WTC11 (cell line): ENCODE measurements around the gene GRM4. TPM values are rescaled to one million over a fixed set of nuclear protein-coding genes. Genes with fewer than 3 reads are reported as not detected.

ENCODE experiments used
- ATAC-seq: fragments of 200-7000 bp; cut with Tn5 transposase; 2 replicates; pipeline ENCODE4 v1.10.0; 2021; ENCODE audit warnings: mild to moderate bottlenecking, moderate library complexity
- CTCF ChIA-PET: fragments of 300-600 bp; sonication (Branson Sonifier 250); formaldehyde crosslinking; loops from one replicate; lab custom pipeline; 2021; ENCODE audit warnings: antibody characterized with exemption; lab: Charles Lee
- POLR2A ChIA-PET: fragments of 350-600 bp; sonication (Branson Sonifier 250); formaldehyde crosslinking; loops from one replicate; lab custom pipeline; 2021; ENCODE audit warnings: antibody characterized with exemption; lab: Charles Lee
- DNase-seq: peaks from one replicate; pipeline ENCODE4 v3.0.0; 2021; ENCODE audit warnings: low spot score
- H3K27ac Mint-ChIP-seq: 2 replicates; pipeline ENCODE4 v1.8.0; 2021; ENCODE audit warnings: mixed read lengths
- H3K27me3 Mint-ChIP-seq: 2 replicates; pipeline ENCODE4 v1.8.0; 2021; ENCODE audit warnings: low read depth, mild to moderate bottlenecking, moderate library complexity, mixed read lengths
- H3K36me3 Mint-ChIP-seq: 2 replicates; pipeline ENCODE4 v1.8.0; 2021; ENCODE audit warnings: mixed read lengths
- H3K4me1 Mint-ChIP-seq: 2 replicates; pipeline ENCODE4 v1.8.0; 2022; ENCODE audit warnings: mixed read lengths
- H3K4me3 Mint-ChIP-seq: 2 replicates; pipeline ENCODE4 v1.8.0; 2021; ENCODE audit warnings: mild to moderate bottlenecking, moderate library complexity, mixed read lengths
- H3K9me3 Mint-ChIP-seq: 2 replicates; pipeline ENCODE4 v1.8.0; 2021; ENCODE audit warnings: mixed read lengths
- AR ChIP-seq: fragments of 250-450 bp; sonication (Bioruptor Pico); IDR thresholded peaks from 2 replicates; pipeline ENCODE4 v1.9.0; 2021; ENCODE audit warnings: mild to moderate bottlenecking
- ARID4B ChIP-seq: sonication (generic); formaldehyde crosslinking; IDR thresholded peaks from 2 replicates; pipeline ENCODE4 v1.8.0; 2023; ENCODE audit warnings: missing genetic modification reagents, mild to moderate bottlenecking, borderline replicate concordance
- CREM ChIP-seq: sonication (generic); formaldehyde crosslinking; IDR thresholded peaks from 2 replicates; pipeline ENCODE4 v1.8.1; 2022; ENCODE audit warnings: mild to moderate bottlenecking, missing genetic modification reagents, moderate library complexity
- E2F1 ChIP-seq: sonication (generic); formaldehyde crosslinking; IDR thresholded peaks from 2 replicates; pipeline ENCODE4 v1.8.0; 2022; ENCODE audit warnings: mild to moderate bottlenecking, missing genetic modification reagents
- EMX1 ChIP-seq: fragments of 250-450 bp; sonication (Bioruptor Pico); IDR thresholded peaks from 2 replicates; pipeline ENCODE4 v1.8.0; 2021; ENCODE audit warnings: mild to moderate bottlenecking
- IRF2 ChIP-seq: sonication (generic); formaldehyde crosslinking; IDR thresholded peaks from 2 replicates; pipeline ENCODE4 v1.8.0; 2022; ENCODE audit warnings: low read depth, missing genetic modification reagents, borderline replicate concordance
- JAZF1 ChIP-seq: fragments of 250-450 bp; sonication (Bioruptor Pico); IDR thresholded peaks from 2 replicates; pipeline ENCODE4 v1.9.0; 2021; ENCODE audit warnings: moderate library complexity, mild to moderate bottlenecking, inconsistent platforms
- MLX ChIP-seq: sonication (generic); formaldehyde crosslinking; IDR thresholded peaks from 2 replicates; pipeline ENCODE4 v1.8.1; 2023; ENCODE audit warnings: mild to moderate bottlenecking, missing genetic modification reagents, moderate library complexity
- PREB ChIP-seq: sonication (generic); formaldehyde crosslinking; IDR thresholded peaks from 2 replicates; pipeline ENCODE4 v1.8.1; 2022; ENCODE audit warnings: mild to moderate bottlenecking, missing genetic modification reagents, moderate library complexity, borderline replicate concordance
- SP1 ChIP-seq: sonication (generic); formaldehyde crosslinking; conservative IDR thresholded peaks from 2 replicates; pipeline ENCODE4 v1.8.1; 2022; ENCODE audit warnings: missing genetic modification reagents
- TCF7 ChIP-seq: sonication (generic); formaldehyde crosslinking; IDR thresholded peaks from 2 replicates; pipeline ENCODE4 v1.8.0; 2022; ENCODE audit warnings: mild to moderate bottlenecking, low read depth, missing genetic modification reagents, moderate library complexity
- ZMAT4 ChIP-seq: fragments of 250-450 bp; sonication (Bioruptor Pico); IDR thresholded peaks from 2 replicates; pipeline ENCODE4 v1.9.0; 2021; ENCODE audit warnings: mild to moderate bottlenecking
- ZNF671 ChIP-seq: fragments of 250-450 bp; sonication (Bioruptor Pico); IDR thresholded peaks from 2 replicates; pipeline ENCODE4 v1.8.0; 2021; ENCODE audit warnings: mild to moderate bottlenecking
- ZSCAN18 ChIP-seq: fragments of 250-450 bp; sonication (Bioruptor Pico); IDR thresholded peaks from 2 replicates; pipeline ENCODE4 v2.1.2; 2022; ENCODE audit warnings: mild to moderate bottlenecking, moderate library complexity
- total RNA-seq: library from RNA; stranded (reverse); gene quantifications from 3 replicates; pipeline ENCODE4 v1.2.3, GENCODE V29; 2021
- TF ChIP-seq, protein P1 (sequence below): sonication (generic); formaldehyde crosslinking; conservative IDR thresholded peaks from 2 replicates; pipeline ENCODE4 v1.8.1; 2023; ENCODE audit warnings: mild to moderate bottlenecking, low read depth, missing genetic modification reagents, moderate library complexity
- TF ChIP-seq, protein P2 (sequence below): sonication (generic); formaldehyde crosslinking; IDR thresholded peaks from 2 replicates; pipeline ENCODE4 v1.8.0; 2023; ENCODE audit warnings: mild to moderate bottlenecking, missing genetic modification reagents
- TF ChIP-seq, protein P3 (sequence below): fragments of 250-450 bp; sonication (Bioruptor Pico); IDR thresholded peaks from 2 replicates; pipeline ENCODE4 v1.9.0; 2021; ENCODE audit warnings: moderate library complexity, mild to moderate bottlenecking, inconsistent platforms, borderline replicate concordance

The GRM4 gene
- total RNA-seq, 1 experiment from 2014 or later: 34.5 TPM

DNA sequence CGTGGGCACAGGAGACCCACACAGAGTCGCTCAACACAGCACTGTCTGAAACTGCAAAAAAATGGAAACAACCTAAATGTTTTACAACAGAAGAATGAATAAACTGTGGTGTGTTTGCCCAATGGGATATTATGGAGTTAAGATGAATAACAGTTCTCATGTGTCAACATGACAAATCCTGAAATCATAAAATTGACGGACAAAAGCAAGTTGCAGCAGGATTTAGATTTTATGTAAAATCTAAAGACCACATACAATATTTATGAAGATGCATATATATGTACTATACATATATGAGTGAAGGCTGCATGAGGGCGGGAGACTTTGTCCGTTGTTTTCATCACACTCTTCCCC lies 79.7 kb downstream of the GRM4 start:
- no peaks in the 10 kb centered on the region for H3K27me3 Mint-ChIP-seq
- H3K9me3 Mint-ChIP-seq: no peaks in the 10 kb centered on the region
- ChIA-PET POLR2A (no interaction called here), CTCF (interaction anchor here (1.3 to 6.2 kb wide), 3 partner anchors 12 to 89 kb away, joined by 4 to 57 read pairs (median 5); no protein-coding TSS in a partner anchor)
- H3K36me3 Mint-ChIP-seq: no peaks in the 10 kb centered on the region
- H3K4me1 Mint-ChIP-seq: peaks cover 2% of the 10 kb centered on the region; the same call in 1 of the 2 replicates
- DNase-seq: no peak
- H3K27ac Mint-ChIP-seq: no peak overlapping the region
- H3K4me3 Mint-ChIP-seq: no peak overlapping the region
- ATAC-seq: no peak
- TF ChIP-seq ZMAT4 (CRISPR knock-in tag): no peak
- TF ChIP-seq AR (CRISPR knock-in tag): no peak
- no peak for TF ChIP-seq SP1
- TF ChIP-seq TCF7 (CRISPR knock-in tag): no peak
- no peak for TF ChIP-seq ZSCAN18 (CRISPR knock-in tag)
- TF ChIP-seq CREM (CRISPR knock-in tag): no peak
- TF ChIP-seq E2F1 (CRISPR knock-in tag): no peak
- TF ChIP-seq, protein P1, sequence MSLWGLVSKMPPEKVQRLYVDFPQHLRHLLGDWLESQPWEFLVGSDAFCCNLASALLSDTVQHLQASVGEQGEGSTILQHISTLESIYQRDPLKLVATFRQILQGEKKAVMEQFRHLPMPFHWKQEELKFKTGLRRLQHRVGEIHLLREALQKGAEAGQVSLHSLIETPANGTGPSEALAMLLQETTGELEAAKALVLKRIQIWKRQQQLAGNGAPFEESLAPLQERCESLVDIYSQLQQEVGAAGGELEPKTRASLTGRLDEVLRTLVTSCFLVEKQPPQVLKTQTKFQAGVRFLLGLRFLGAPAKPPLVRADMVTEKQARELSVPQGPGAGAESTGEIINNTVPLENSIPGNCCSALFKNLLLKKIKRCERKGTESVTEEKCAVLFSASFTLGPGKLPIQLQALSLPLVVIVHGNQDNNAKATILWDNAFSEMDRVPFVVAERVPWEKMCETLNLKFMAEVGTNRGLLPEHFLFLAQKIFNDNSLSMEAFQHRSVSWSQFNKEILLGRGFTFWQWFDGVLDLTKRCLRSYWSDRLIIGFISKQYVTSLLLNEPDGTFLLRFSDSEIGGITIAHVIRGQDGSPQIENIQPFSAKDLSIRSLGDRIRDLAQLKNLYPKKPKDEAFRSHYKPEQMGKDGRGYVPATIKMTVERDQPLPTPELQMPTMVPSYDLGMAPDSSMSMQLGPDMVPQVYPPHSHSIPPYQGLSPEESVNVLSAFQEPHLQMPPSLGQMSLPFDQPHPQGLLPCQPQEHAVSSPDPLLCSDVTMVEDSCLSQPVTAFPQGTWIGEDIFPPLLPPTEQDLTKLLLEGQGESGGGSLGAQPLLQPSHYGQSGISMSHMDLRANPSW (CRISPR knock-in tag): no peak
- no peak for TF ChIP-seq PREB
- TF ChIP-seq ZNF671: no peak
- TF ChIP-seq, protein P2, sequence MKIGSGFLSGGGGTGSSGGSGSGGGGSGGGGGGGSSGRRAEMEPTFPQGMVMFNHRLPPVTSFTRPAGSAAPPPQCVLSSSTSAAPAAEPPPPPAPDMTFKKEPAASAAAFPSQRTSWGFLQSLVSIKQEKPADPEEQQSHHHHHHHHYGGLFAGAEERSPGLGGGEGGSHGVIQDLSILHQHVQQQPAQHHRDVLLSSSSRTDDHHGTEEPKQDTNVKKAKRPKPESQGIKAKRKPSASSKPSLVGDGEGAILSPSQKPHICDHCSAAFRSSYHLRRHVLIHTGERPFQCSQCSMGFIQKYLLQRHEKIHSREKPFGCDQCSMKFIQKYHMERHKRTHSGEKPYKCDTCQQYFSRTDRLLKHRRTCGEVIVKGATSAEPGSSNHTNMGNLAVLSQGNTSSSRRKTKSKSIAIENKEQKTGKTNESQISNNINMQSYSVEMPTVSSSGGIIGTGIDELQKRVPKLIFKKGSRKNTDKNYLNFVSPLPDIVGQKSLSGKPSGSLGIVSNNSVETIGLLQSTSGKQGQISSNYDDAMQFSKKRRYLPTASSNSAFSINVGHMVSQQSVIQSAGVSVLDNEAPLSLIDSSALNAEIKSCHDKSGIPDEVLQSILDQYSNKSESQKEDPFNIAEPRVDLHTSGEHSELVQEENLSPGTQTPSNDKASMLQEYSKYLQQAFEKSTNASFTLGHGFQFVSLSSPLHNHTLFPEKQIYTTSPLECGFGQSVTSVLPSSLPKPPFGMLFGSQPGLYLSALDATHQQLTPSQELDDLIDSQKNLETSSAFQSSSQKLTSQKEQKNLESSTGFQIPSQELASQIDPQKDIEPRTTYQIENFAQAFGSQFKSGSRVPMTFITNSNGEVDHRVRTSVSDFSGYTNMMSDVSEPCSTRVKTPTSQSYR (CRISPR knock-in tag): no peak
- TF ChIP-seq ARID4B (CRISPR knock-in tag): no peak
- no peak for TF ChIP-seq IRF2 (CRISPR knock-in tag)
- TF ChIP-seq, protein P3, sequence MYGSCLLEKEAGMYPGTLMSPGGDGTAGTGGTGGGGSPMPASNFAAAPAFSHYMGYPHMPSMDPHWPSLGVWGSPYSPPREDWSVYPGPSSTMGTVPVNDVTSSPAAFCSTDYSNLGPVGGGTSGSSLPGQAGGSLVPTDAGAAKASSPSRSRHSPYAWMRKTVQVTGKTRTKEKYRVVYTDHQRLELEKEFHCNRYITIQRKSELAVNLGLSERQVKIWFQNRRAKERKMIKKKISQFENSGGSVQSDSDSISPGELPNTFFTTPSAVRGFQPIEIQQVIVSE: no peak
- TF ChIP-seq JAZF1 (CRISPR knock-in tag): no peak
- no peak for TF ChIP-seq EMX1
- no peak for TF ChIP-seq MLX
